GM12878 (cell line): Measurements from ENCODE around the gene WNT3A. TPM values are rescaled to one million over a fixed set of nuclear protein-coding genes. Genes with fewer than 3 reads are reported as not detected.

ENCODE experiments used
- BCL3 ChIP-seq: IDR thresholded peaks from 2 replicates; pipeline ENCODE4 v1.6.1; 2011; ENCODE audit warnings: borderline replicate concordance, low read depth, mild to moderate bottlenecking, moderate library complexity, low read length; ENCODE audit not compliant: insufficient read depth, poor library complexity, severe bottlenecking
- CBFB ChIP-seq: IDR thresholded peaks from 2 replicates; pipeline ENCODE4 v1.6.1; 2016; ENCODE audit warnings: antibody characterized with exemption, low read depth
- DPF2 ChIP-seq: fragments of 450-650 bp; IDR thresholded peaks from 2 replicates; pipeline ENCODE4 v1.6.1; 2017; ENCODE audit warnings: mild to moderate bottlenecking
- E4F1 ChIP-seq: fragments of 450-650 bp; IDR thresholded peaks from 2 replicates; pipeline ENCODE4 v1.6.1; 2018; ENCODE audit warnings: borderline replicate concordance, mild to moderate bottlenecking; ENCODE audit not compliant: partially characterized antibody
- KLF5 ChIP-seq: fragments of 450-650 bp; IDR thresholded peaks from 2 replicates; pipeline ENCODE4 v1.6.1; 2014; ENCODE audit warnings: mild to moderate bottlenecking; ENCODE audit not compliant: partially characterized antibody
- LARP7 ChIP-seq: fragments of 450-650 bp; IDR thresholded peaks from 2 replicates; pipeline ENCODE4 v1.6.1; 2017; ENCODE audit warnings: mild to moderate bottlenecking
- MTA3 ChIP-seq: IDR thresholded peaks from 2 replicates; pipeline ENCODE4 v1.6.1; 2012; ENCODE audit warnings: low read length, inconsistent platforms, borderline replicate concordance
- NBN ChIP-seq: fragments of 450-650 bp; IDR thresholded peaks from 2 replicates; pipeline ENCODE4 v1.6.1; 2016
- RELA ChIP-seq: fragments of 450-650 bp; IDR thresholded peaks from 2 replicates; pipeline ENCODE4 v1.8.0; 2014; ENCODE audit warnings: borderline replicate concordance; ENCODE audit not compliant: partially characterized antibody
- RUNX3 ChIP-seq: IDR thresholded peaks from 2 replicates; pipeline ENCODE4 v1.6.1; 2012; ENCODE audit warnings: low read length, inconsistent platforms
- SIX5 ChIP-seq: IDR thresholded peaks from 2 replicates; pipeline ENCODE4 v1.6.1; 2011; ENCODE audit warnings: mild to moderate bottlenecking, low read depth, low read length, moderate library complexity; ENCODE audit not compliant: severe bottlenecking
- SP1 ChIP-seq: IDR thresholded peaks from one replicate; pipeline ENCODE4 v1.6.1; 2011; ENCODE audit warnings: low read depth, low read length
- SREBF1 ChIP-seq: IDR thresholded peaks from 2 replicates; pipeline ENCODE4 v1.6.1; 2012; ENCODE audit warnings: mild to moderate bottlenecking, low read length
- TCF12 ChIP-seq: IDR thresholded peaks from 2 replicates; pipeline ENCODE4 v1.6.1; 2011; ENCODE audit warnings: low read depth, mild to moderate bottlenecking, low read length
- ZBTB40 ChIP-seq: fragments of 450-650 bp; IDR thresholded peaks from 2 replicates; pipeline ENCODE4 v1.6.1; 2016; ENCODE audit warnings: mild to moderate bottlenecking, moderate library complexity, borderline replicate concordance
- ZNF687 ChIP-seq: fragments of 450-650 bp; IDR thresholded peaks from 2 replicates; pipeline ENCODE4 v1.6.1; 2017; ENCODE audit warnings: mild to moderate bottlenecking, moderate library complexity
- polyA plus RNA-seq, 11 experiments: library from polyadenylated mRNA; depleted of rRNA in 4 of 11; unstranded in 6 of 11; stranded (reverse) in 5 of 11; fragments of >200 nt; fragmentation: Nextera tagmentation in 4 of 11; fragmentation: Illumina TruSeq in 1 of 11; extraction: Ambion mirVana in 4 of 11; extraction: Trizol in 1 of 11; gene quantifications; 1 replicate in 1 of 11; 2 replicates in 10 of 11; pipeline versions ENCODE4 v1.2.1 to v1.2.3, GENCODE V29; 2011 to 2016; ENCODE audit warnings: inconsistent platforms in 2 of 11, missing spikeins in 2 of 11, low read depth in 1 of 11
- total RNA-seq, 4 experiments: library from RNA; depleted of rRNA in 3 of 4; stranded (reverse); fragments of >200 nt in 3 of 4; fragmentation: Illumina TruSeq in 1 of 4; extraction: Trizol in 1 of 4; gene quantifications; 2 replicates each; pipeline versions ENCODE4 v1.2.1 to v1.2.3, GENCODE V29; 2013 to 2021

Gene WNT3A
- total and polyA plus RNA-seq, 10 of the 15 experiments (the other 5 are each of a cell fraction or from before 2014, with no cell fraction given), result 0.16 TPM; not detected in 9

GRCh38 chr1:228102791-228103620, 96.2 kb downstream of the WNT3A start, which contains the start of gene C1orf35 (continued):
- TF ChIP-seq ZNF687 (peak; percentile 85), CBFB (0 out of 2 replicates have a peak, but pooled peaks have one; percentile 18), BCL3 (no peak), DPF2 (peak; percentile 74; the same call in 1 of the 2 replicates), SP1 (peak; percentile 71), E4F1 (no peak), TCF12 (no peak), NBN (peak; percentile 95), RELA (peak; percentile 78), ZBTB40 (no peak), SREBF1 (no peak), RUNX3 (peak; percentile 49), SIX5 (peak; percentile 23), LARP7 (peak; percentile 68), MTA3 (no peak), KLF5 (peak; percentile 33)
